GM19193 (cell line): Measurements from ENCODE around the gene TRAK2.

Experiments
- POLR2A ChIP-seq: IDR thresholded peaks from 4 replicates; pipeline ENCODE4 v1.6.1; 2011; ENCODE audit not compliant: insufficient read depth, insufficient read length; ENCODE audit errors: extremely low read depth

The TRAK2 gene

DNA sequence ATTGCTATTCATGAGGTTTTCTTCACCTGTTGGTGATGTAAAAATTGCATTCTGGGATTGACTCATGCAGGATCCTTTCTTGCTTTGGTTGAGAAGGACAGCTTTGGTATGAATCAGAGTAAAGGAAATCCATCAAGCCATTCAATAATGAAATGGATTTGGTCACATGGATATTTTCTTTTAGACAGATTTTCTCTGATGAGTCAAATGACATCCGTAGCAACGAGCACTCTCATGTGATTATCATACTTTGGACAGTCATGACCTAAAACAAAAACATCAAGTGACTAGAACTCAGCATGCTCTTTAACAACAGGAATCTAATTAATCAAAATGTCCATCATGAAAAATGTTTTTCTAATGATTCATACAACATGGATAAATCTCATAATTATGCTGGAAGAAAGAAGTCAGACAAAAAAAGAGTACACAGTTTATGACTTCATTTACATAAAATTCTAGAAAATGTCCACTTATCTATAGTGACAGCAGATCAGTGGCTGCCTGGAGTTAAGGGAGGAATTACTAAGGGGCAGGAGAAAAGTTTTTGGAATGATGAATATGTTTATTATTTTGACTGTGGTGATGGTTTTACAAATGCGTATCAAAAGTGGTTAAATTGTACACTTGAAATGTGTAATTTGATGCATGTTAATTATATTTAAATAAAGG is 30.7 kb downstream of the TRAK2 start:
- no peak for TF ChIP-seq POLR2A

DNA sequence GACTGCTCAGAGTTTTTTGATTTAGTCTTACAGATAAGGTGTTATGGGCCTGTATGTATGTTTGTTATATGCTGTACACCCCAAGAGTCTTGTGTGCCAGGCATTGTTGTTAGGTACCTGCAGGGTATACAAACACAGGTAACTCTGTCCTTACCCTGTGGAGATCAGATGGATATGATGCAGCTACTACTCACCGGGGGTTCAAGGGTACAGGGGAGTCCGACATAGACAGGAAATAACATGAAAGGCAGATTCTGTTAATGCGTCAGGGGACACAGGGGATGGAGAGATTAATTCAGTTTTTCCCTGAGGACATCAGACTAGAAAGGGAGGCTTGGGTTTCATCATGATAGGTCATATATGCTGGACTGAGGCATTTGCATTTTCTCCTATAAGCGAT is 31.3 kb downstream of the TRAK2 start:
- no peak for TF ChIP-seq POLR2A

DNA sequence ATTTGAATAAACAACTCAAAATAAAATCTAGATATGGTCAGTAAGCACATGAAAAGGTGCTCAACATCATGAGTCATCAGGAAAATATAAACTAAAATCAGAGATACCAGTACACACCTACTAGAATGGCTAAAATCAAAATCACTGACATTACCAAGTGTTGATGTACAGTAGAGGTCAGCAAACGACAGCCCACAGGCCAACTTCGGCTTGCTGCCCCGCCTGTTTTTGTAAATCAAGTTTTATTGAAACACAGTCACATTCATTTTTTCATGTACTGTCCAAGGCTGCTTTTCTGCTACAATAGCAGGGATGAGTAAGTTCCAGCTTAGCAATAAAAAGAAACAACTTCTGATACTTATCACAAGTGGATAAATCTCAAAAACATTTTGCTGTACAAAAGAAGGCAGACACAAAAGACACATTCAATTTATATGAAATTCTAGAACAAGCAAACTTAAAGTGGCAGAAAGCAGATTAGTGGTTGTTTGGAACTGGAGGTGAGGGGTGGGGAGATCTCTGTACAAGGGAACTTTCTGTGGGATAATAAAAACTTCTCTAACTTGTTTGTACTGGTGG is 32.1 kb downstream of the TRAK2 start:
- TF ChIP-seq POLR2A, result no peak

DNA sequence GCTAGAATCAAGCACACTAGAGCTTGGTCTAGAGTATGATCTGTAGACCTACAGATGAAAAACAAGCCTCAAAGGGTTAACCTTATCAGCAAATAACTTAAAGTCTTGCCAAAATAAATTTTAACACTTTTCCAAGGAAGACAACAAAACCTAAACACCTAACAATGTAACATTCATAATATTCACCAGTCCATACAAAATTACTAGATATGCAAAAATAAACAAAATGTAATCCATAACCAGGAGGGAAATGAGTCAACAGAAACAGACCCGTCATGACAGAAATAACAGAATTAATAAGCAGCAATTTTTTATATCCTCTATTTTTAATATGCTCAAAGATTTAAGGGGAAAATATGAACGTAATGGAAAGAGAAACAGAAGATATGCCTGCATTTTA is 36.1 kb downstream of the TRAK2 start:
- no peak for TF ChIP-seq POLR2A

DNA sequence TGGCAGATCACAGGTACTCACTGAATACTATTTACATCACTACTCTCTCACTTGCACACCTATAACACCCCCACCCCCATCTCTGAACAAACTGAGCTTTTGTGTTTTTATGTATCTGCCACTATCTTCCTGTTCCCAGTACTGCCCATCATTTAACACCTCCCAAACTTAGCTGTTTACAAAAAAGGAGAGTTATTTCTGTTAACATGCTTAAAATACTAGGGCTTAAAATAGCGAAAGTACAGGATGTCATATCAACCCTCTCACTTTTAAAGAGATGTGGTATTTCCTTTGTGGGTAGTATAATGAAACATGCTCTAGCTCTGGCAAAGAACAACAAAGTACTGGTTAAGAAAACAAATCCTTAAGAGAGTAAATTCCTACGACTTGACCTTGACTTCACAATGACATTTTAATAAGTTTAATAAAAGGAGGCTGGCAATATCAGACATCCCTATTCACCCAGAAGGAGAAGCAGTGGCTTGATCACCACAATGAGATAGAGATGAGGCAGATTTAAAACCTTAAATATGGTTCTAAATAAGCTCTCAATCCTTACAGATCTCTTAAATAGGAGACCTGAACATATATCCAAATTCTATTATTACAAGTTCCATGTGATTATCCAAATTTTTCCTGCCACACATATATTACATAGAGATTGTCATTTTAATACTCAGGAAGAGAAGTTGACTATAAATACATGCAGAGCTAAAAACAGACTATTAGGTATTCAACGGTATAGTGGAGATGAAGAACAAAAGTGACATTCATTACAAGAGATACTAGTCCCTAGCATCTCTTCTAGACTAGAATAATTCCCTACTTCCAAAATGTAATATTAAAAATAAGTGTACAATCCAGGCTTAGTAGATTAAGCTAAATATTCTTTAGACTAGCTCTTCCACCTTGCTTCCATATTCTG is 36.9 kb downstream of the TRAK2 start:
- no peak for TF ChIP-seq POLR2A

DNA sequence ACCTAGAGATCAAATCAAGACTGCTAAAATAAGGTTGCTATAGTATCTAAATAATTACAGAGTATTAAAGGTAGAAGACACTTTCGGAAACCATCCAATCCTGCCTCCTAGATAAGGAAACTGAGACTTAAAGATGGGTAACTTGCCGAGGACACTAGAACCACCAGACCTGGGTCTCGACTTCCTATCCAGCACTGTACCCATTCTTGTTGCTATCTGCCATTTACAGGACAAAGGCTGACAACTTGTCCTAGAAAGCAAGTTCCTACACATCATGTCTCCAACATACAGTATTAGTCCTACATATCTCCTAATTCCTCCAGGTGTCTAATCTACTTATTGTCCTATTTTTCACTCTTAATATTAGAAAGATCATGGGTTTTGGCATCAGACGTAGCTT is 37.7 kb downstream of the TRAK2 start:
- no peak for TF ChIP-seq POLR2A

DNA sequence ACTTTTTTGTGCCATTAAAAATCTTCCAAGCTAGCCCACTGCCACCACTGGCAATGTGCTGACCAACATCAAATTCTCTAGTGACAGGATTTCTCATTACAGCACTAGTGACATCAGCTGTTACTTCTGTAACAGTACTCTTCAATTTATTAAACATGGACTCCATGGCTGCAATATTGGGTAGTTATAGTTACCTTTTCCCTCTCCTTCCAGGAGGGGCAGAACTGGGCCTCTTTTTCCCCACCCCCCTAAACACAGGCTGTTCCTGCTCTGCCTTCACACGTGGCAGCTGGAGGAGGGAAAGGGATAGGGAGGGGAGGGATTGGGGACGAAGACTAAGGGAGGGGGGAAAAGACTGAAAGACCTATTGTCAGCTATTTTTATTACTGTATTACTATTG is 38.1 kb downstream of the TRAK2 start:
- no peak for TF ChIP-seq POLR2A

DNA sequence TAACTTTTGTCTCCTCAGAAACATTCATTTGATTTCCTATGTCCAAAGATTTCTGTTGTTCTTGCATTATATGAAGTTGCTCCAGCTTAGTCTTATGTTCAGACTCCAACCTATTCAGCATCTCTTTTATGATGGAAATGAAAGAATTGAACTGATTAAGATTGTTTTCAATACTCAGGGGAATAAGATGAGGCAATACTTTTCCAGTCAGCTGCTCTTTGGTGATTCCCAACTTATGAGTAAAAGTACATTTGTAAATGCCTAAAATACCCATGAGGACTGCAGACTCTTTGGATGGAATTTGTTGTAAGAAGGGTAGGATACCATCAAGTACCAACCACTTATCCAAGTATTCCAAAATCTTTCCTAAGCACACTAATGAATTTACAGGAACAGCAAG is 39.8 kb downstream of the TRAK2 start:
- TF ChIP-seq POLR2A, result no peak

DNA sequence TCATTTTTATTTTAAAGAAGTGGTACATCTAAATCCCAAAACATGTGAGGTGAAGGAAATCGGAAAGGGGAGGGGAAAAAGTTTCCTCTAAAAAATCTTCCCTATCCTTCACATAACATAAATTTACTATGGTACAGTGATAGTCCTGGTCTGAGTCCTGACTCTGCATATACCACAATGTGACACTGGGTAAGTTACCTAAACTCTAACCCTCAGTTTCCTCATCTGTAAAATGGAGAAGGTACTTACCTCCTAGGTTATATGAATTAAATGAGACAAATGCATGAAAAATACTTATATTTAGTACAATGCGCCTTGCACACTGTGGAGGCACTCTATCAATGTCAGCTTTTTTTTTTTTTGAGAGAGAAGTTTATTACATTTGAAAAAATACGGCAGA is 42.3 kb downstream of the TRAK2 start:
- no peak for TF ChIP-seq POLR2A

DNA sequence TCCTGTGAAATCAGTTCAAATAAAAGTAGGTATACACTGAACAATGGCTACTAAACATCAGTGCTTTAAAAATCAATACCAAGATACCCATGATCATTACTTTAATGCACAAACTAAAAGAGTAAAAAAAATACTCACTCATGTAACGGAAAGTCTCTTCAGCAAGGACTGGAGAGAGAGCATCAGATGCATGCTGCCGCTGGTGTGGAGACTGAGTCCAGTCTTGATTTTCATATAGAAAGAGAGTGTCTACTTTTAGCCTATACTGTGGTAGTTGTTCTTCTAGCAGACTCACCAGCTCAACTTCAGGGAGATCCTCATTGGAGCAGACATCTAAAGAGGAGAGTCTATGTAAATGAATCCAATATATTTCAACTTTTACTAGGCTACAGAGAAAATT is 44.0 kb downstream of the TRAK2 start:
- TF ChIP-seq POLR2A, result no peak

DNA sequence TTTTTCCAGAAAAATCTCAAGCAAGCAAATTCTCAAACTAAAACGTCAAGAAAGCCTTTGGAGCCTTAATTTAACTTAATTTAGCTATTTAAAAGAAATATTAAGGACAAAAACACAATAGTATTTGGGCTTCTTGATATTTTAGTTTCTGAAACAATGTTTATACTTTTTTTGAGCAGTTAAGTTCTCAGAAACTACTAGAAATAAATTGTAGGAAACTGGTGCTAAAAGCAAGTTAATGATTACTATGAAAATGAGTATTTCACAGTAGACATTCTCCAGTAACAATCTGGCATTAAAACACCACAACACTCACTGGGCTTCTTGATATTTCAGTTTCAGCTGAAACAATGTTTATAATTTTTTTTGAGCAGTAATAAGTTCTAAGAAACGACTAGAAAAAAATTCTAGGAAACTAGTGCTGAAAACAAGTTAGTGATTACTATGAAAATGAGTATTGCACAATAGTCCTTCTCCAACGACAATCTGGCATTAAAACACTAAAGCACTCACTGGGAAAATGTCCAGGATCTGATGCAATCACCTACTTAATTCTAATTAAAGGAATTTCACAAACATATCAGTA is 45.1 kb downstream of the TRAK2 start:
- TF ChIP-seq POLR2A, result no peak

DNA sequence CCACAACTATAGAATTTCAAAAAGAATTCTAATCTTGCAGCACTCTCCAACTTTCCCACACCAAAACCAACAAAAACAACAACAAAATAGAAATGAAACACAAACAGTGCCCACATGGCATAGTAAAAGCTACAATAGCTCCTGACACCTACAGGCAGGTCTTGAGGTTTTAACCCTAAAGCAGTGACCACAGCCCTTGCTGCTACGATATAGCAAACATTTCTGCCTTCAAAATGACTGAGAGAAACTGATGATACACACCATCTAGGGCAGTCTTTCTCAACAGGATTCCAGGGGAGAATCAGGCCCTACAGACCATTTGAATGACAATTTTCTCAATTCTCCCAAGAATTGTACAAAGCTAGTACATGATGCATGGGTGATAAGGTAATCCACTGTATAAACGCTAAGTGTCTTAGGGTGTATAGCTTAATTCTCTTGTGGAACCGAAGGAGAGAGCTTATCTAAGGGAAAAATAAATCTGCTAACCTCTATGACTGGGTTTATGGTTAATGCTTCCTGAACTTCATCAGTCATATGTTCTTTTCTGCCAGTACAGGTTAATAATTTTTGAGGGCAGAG is 46.5 kb downstream of the TRAK2 start:
- no peak for TF ChIP-seq POLR2A

DNA sequence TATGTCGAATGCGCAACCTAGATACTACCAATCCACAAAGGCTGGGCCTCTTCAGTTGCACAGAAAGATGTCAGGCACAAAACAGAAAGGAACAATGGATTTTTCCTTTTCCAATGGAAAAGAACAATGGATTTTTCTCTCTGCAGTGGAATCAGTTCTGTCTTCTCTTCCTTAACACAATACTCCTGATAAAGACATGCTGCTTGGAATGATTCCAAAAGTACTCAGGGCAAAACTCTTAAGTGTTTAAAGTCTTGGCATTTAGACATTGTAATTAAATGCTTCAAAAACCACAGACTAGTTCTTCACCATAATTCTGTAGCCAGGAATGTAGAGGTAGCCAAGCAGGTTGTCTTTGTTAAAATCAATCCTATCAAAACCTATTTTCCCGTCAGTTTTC is 47.4 kb downstream of the TRAK2 start:
- no peak for TF ChIP-seq POLR2A

DNA sequence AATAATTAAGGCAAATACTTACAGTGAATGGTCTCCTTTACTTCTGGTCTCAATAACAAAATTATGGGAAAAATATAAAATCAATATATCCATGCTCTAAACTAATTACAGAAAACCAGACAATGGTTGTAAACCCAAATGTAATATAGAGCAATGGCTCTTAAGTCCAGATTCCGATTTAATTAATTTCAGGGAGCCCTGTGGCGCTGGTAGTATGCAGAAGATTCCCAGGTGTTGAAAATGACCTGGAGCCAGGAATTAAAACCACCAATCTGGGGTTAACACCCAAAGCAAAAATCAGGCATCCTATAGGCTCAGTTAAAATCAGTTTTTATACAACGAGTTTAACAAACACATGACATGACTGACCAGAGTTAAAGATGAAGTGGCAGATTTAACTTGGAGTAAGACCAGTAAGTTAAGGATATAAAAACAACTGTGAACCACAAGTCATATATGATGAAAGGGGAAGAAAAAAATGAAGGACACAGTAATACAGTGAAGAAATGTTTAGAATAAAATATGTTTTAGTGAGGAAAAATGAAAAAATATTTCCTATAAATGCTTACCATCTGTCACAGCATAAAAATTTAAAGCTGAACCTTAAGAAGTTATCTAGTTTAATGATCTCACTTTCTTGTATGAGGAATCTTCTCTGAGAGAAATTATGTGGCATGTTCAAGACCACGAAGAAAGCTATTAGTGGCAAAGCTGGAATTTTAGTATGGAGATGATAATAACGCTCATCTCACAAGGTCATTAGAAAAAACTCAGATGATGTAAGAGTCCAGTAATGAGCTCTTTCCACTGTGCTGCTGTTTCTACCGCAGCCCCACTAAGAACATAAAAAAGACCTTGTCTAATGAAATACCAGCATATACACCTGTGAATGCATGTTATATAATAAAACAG is 48.4 kb downstream of the TRAK2 start:
- no peak for TF ChIP-seq POLR2A

DNA sequence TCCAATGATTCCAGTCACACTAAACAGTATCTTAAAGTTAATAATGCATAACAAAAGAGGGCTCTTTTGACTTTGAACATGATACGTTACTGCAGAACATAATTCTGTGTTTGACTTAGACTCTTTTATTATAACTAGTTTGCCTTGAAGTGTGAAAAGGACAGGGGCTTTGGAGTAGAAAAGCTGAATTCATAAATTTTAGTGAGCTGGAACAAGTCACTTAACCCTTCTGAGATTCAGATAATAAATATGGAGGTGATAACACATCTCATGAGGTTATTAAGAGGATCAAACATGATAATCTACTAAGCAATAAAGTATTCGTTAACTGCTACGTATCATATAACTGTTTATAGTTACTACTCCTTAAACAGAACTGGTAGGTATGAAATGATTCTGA is 49.4 kb downstream of the TRAK2 start:
- no peak for TF ChIP-seq POLR2A

DNA sequence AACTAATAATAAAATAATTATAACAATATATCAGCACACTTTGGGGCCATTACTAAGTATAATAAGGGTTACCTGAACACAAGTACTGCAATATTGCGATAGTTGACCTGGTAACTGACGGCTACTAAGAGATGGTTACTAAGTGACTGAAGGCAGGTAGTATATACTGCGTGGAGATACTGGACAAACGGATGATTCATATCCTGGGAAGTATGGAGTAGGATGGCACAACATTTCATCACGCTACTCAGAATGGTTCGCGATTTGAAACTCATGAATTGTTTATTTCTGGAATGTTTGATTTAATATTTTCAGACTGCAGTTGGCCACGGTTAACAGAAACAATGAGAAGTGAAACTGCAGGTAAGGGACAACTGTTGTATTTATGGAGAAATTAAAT is 54.7 kb downstream of the TRAK2 start:
- no peak for TF ChIP-seq POLR2A
